Kidney tubule cell (primary cell): Measurements from ENCODE around the gene ULBP3.

Source experiments
- DNase-seq: peaks from one replicate; pipeline ENCODE4 v3.0.0-alpha.2; 2018; ENCODE audit warnings: low spot score

Gene ULBP3

DNA sequence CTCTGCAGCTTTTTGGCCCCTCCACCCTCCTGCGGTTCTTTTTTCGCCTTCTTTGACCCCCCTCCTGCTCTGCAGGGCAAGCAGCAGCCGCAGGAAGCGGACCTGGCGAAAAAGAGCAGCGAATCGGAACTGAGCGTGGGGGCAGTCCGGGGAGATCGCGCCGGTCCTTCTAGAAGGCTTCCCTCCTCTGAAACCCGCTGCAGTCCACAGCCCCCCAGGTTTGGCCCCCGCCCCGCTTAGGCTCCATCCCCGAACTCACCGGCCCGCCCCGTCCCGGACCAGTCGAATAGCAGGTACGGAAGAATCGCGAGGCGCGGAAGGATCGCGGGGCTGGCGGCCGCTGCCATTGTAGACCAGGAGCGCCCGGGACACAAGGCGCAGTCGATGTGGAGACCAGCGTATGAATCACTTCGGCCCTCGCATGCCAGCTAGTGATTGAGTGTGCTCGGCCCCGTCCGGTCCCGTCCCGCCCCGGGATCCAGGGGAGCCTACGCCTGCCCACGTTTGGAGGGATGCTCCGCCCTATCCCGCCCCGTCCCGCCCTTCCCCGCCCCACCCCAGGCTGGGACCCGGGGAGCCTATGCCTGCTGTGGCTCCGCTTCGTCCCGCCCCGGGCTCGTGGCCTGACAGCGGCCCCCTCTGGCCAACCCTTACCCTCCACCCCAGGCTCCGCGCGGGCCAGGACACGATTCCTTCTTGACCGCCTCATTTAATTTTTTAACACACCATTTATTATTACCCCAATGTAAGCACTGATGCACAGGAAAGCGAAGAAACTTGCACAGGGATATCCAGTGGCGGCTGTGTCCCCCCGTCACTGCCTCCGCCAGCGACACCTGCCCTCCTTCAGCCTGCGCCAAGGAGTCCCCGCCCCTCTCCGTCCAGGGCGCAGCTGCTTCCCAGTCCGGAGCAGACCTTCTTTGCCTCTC lies at the start of gene ULBP3:
Gene ULBP3, minus strand, starts transcription at position 402 of the 929 bp plus-strand sequence. Its CDS starts 55 bp downstream, at position 347.
- DNase-seq: peak; percentile 98

DNA sequence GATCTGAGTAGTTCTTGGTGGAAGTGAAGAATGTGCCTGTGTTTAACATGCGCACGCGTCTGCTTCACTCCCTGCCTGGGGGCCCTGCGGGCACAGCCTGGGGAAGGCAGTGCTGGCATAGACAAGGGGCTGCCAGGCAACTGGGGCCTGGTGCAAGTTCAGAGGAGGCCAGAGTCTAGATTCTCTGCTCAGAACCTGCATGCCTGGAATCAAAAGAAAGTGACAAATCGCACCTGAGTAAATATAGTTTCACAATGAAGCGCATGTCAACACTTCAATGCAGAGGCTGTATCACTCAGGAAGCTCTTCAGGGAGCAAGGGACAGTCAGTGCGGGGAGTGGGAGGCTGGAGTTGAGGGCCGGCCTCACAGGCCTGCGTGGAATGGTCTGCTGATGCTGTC lies 49.7 kb upstream of the ULBP3 start:
- no peak for DNase-seq

DNA sequence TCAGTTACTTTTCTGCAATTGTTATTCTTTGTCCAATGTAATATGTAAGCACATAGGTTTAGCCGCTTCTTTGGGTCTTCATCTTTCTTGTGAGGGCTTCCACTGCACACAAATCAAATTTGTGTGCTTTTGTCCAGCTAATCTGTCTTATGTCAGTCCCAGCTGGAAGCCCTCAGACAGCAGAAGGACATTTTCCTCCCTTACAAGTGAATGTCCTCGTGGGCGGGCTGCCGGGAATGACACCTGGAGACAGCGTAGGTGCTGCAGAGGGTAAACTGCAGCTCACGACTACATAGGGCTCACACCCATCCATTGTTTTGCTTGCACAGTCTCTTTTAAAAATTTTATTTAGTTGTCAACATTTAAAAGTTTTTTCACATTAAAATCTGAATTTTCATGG lies 49.3 kb upstream of the ULBP3 start:
- no peak for DNase-seq

DNA sequence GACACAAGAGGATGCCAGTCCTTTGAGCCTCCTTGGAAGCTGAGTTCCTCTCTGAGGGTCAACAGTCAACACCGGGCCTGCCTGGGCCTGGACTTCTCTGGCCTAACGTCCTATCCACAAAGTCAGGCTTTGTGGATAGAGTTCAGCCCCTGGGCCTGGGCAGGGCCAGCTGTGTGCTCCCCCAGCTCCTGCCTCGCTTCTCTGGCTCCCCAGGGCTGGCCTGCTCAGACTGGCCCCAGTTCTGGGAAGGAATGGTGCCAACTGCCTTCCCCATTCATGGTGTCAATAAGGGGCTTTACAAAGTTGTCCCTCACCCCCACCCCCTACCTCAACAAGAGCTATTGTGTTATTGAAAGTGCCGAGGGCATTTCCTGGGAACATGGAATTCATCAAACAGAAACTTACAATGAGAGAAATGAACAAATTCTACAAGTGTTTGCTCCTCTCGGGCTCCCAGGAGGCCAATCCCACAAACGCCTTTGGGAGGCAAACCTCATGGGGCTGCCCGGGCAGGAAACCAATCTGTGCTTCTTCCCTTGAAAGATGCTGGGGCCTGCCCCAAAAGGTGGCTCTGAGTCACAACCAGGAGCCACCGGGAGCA lies 47.4 kb upstream of the ULBP3 start:
- no peak for DNase-seq

DNA sequence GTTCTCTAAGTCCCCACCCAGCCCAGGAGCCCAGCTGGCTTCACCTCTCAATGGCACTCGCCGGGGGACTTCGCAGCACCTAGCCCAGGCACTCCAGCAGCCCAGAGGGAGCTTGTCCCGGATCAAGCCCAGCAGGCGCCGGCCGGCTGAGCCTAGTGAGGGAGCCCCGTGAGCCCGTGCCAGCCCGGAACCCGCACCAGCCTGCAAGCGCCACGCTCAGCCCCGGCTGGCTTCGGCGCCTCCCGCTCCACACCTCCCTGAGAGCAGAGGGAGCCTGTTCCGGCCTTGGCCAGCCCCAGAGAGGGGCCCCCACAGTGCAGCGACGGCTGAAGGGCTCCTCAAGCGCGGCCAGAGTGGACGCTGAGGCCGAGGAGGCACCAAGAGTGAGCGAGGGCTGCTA lies 46.8 kb upstream of the ULBP3 start:
- no peak for DNase-seq

DNA sequence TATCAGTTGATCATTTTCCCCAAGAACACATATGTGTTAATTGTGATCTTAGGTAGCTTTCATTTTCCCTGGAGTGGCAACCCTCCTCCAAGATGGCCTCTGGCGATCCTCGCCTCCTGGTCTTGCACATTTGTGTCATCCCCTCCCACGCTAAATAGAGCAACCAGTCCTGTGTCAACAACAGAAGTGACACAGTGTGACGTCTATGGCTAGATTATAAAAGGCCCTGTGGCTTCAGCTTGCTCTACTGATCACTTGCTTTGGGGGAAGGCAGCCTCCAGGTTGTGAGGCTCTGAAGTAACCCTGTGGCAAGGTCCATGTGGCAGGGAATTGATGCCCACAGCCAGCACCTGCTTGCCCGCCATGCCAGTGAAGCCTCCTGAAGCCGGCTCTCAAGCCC lies 43.3 kb upstream of the ULBP3 start:
- no peak for DNase-seq

DNA sequence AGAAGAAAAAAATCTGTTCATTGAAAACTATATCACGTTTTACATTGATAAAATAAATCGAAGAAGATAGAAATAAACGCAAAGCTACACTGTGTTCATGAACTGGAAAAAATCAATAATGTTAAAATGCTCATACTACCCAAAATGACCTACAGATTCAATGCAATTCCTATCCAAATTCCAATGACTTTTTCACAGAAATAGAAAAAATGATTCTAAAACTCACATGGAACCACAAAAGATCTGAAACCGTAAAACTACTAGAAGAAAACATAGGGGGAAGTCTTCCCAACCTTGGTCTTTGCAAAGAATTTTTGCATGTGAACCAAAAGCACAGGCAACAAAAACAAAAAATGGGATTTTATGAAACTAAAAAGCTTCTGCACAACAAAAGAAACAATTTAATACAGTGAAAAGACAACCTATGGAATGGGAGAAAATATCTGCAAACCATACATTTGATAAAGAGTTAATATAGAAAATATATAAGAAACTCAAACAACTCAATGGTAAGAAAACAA lies 33.9 kb upstream of the ULBP3 start:
- no peak for DNase-seq

DNA sequence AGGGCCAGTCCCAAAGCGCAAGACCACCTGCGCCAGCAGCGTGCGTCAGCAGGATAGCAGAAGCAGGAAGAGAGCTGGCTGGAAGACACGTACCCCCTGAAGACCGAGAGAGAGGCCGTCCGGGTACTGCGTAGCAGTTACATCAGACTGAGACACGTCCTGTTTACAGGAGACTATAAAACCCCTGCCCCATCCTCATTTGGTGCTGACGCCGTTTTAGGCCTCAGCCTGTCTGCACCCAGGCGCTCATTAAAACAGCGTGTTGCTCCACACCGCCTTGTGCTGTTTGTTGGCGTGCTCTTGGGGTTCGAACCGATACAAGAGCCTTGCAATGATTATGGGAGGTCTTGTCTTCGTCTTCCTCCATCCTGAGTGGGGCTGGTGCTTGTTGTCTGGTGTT lies 31.8 kb upstream of the ULBP3 start:
- DNase-seq: no peak

DNA sequence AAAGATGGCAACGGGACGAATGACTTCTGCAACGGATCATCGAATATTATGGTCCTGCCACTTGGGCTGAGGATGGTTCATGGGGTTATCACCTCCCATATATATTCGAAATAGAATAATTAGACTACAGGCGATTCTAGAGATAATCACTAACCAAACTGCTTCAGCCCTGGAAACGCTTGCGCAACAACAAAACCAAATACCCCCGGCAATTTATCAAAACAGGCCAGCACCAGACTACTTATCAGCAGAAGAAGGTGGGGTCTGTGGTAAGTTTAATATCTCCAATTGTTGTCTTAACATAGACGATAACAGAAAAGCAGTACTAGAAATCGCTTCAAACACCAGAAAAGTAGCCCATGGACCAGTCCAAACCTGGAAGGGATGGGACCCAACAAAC lies 31.0 kb upstream of the ULBP3 start:
- no peak for DNase-seq

DNA sequence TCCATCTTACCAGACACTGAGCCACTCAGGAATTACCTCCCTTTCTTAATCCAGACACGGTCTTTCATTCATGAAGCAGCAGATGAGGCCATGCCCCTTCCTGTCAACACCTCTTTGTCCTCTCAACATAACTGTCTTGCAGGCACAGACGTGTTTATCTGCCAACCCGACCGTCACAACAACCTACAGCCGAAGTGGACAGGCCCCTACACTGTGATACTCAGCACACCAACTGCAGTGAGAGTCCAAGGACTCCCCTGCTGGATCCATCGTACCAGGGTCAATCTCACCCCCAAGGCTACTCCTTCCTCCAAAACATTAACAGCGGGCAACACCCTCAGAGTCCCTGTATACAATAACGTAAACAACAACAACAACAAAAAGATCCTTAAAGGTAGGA lies 30.6 kb upstream of the ULBP3 start:
- no peak for DNase-seq

DNA sequence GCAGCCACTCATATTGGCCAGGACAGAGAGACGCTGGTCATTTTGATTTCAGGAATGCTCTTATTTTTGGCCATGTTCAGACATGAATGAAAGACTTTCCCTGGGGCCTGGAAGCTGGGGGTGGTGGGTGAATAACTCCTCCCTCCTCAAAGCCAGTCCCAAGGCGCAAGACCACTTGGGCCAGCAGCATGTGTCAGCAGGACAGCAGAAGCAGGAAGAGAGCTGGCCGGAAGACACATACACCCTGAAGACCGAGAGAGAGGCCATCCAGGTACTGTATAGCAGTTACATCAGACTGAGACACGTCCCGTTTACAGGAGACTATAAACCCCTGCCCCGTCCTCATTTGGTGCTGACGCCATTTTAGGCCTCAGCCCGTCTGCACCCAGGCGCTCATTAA lies 29.2 kb upstream of the ULBP3 start:
- DNase-seq: no peak

DNA sequence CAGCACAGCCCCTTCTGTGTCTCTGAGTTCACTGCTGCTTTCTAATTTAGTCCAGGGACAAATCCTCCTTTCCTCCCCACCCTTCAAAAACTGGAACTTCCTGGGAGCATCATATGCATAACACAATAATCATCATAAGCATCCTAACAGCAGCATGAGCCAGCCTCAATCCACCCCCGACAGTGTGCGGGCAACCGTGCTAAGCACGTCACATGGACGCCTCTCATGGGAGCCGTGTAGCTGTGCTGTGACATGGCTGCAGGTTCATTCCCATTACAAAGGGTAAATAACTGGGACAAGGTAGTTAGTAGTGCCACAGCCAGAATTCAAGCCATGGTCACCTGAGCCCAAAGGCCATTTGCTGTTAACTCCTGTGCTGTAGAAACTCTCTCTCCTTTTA lies 24.5 kb upstream of the ULBP3 start:
- DNase-seq: no peak

DNA sequence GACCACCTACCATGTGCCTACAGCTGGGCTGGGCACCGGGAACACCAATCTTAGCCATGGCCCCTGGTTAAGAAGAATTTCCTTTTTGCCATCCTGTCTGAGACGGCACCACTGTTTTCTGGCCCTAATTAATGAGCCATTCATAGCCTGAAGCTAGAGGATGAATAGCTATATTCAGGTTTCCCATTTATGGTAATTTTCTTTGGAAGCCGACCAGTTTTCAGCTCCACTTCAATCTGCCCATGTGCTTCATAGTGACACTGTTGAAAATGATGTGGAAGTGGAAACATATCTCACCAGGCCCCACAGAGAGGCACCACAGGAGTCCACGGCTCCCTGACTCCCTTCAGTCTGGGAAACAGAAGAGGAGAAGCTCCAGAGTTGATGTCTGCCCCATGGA lies 22.6 kb upstream of the ULBP3 start:
- DNase-seq: no peak

DNA sequence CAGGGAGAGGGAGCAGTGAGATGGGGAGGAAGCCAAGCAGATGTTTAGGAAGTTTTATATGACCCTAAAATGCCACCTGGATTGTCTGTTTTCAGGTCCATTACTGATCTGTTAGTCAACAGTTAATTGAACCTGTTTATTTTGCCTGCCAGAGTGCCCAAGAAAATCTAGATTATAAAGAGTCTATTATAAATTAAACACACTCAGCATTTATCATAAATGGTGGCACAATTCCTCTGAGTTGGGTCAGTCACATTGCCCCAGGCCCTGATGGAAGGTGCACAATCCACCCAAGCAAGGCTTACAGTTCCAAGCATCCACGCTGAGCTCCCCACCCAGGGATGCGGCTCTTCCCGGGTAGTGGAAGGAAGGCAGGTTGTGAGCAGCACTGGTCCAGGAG lies 21.4 kb upstream of the ULBP3 start:
- no peak for DNase-seq

DNA sequence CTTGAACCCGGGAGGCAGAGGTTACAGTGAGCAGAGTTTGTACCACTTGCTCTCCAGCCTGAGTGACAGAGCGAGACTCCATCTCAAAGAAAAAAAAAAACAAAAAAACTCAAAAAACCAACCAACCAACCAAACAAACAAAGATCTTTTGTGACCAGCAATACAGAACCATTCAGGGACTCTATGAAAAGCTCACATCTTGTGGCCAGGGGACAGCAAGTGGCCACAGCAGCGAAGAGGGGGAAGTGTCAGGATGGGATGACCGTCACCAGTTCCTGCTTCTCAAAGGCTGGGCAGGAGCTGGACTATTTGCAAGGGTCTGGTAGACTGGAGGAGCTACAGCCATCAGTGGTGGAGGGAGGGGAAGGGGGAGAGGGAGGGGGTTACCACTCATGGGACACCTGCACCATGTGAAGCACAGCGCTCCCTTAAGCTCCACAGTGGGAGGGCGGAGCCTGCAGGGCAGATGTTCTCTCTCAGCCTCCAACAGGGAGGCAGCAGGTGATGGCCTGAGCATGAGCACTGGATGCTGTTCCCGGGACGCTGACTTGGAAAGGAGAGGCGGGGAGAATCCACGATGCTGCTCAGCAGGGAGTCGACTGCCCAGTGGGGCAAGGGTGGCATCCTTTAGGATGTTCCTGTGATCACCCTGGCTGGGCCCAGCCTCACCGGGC lies 19.7 kb upstream of the ULBP3 start:
- no peak for DNase-seq

DNA sequence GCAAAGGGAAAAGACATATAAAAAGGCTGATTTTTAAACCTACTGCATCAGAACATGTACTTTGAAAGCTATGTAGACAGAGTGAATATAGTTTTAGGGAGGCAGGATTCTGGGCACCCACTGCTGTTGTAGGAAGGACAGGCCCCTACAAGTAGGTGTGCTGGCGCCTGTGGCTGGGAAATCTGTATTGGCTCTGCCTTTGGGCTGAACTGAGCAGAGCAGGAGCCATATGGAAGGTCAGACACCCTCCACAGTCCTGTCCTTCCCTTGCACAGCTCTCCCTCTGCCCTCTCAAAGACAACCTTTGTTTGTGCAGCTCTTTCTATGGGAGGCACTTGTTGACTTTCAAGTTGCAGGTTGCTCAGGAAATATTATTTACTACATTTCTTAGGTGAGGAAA lies 18.4 kb upstream of the ULBP3 start:
- no peak for DNase-seq

DNA sequence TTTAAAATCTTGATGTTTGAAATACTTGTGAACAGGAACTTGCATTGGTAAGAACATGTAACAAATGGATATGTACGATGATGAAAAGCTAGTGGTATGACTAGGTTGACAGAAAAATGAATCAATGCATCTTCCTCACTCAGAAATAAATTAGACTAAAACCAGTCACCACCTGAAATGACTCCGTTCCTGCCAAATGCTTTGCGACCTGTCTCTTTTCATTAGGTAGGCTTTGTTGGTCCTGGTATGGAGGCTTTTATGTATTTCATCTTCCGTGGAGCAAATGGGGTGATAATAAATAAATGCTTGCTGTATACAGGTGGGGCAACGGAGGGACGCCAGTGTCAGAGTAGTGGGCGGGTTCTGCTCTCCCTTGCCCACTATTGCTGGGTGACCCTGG lies 17.1 kb upstream of the ULBP3 start:
- no peak for DNase-seq

DNA sequence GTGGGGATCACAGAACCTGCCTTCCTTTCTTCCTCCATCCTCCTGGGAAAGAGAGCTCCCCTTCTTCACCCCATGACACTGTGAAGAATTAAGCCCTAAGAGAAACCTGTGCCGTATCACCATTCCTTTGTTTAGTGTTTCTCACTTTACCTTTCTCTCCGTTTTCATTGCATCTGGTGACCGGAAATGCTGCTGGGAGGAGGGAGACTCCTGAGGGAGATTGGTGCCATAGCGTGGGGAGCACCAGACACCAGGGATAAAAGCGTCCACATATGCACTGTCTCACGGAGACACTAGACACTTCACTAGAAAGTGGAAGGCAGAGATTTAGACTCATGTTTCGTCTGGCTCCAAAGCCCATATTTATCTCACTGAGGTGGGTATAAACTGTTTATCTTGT lies 15.5 kb upstream of the ULBP3 start:
- no peak for DNase-seq

DNA sequence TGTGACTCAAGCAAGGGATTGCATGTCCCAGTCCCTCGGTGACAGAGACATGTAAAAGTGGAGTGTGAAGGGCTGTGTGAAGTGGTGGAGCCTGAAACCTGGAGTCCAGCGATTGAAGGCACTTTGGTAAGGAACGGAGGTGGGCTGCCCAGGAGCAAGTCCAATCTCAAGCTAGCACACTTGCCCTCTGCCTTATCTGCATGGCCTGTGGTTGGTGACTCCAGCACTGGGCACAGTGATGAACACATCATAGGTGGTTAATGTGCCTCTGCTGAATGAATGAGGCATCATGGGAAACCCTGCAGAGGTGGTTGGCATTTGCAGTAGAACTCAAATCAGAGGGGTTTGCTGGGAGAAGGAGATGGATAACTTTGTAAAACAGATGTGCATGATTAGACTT lies 14.9 kb upstream of the ULBP3 start:
- no peak for DNase-seq

DNA sequence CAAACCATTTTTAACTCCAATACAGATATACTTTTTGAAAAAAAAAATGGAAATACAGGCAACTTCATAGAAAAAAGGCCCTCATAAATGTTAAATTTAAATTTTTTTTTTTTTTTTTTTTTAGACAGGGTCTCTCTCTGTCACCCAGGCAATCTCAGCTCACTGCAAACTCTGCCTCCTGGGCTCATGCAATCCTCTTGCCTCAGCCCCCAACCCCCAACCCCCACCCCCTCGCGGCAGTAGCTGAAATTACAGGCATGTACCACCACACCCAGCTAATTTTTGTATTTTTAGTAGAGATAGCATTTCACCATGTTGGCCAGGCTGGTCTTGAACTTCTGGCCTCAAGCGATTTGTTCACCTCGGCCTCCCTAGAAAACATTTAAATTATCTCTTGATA lies 12.8 kb upstream of the ULBP3 start:
- DNase-seq: no peak

DNA sequence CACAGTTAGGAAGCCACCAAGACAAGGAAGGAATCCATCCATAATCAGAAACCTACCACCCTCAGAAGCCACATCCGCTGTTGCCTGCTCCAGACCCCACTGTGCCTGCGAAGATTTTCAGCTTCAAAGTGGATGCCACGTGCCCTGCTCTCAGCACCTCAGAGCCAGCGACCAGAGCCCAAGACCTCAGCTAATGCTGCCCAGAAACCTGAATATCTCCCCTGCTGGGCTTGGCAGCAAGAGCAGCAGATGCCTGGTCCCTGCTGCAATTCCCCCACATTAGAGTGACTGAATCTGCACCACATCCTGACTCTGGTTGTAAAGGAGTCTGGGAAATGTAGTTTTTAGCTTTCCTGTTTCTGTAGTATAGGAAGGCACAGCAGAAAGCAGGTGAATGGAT lies 10.7 kb upstream of the ULBP3 start:
- no peak for DNase-seq

DNA sequence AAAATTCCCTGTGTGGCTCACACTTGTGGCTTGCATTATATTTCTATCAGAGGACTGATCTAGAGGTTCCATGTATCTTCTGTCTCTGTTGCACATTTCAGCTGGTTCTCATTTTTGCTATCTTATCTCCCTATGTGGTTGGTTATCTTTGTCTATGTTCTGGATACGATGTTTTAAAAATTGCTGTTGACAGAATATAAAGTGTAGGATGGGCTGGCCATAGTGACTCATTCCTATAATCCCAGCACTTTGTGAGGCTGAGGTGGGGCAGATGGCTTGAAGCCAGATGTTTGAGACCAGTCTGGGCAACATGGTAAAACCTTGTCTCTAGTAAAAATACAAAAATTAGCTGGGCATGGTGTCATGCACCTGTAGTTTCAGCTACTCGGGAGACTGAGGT lies 9.9 kb upstream of the ULBP3 start:
- DNase-seq: no peak
